Naive thymus-derived CD4-positive, alpha-beta T cell (primary cell): ENCODE results near the gene TMEM229B. TPM values are rescaled to one million over a fixed set of nuclear protein-coding genes. Genes with fewer than 3 reads are reported as not detected.

Source experiments
- ATAC-seq: fragments of 150-1000 bp; cut with Tn5 transposase; 2 replicates; pipeline ENCODE4 v1.10.0; 2021; ENCODE audit warnings: mild to moderate bottlenecking, moderate library complexity
- CTCF ChIA-PET: fragments of 350-600 bp; sonication (Branson Sonifier 250); formaldehyde crosslinking; loops from one replicate; lab custom pipeline; 2021; ENCODE audit warnings: antibody characterized with exemption; lab: Charles Lee
- POLR2A ChIA-PET: fragments of 350-600 bp; sonication (Branson Sonifier 250); formaldehyde crosslinking; loops from one replicate; lab custom pipeline; 2021; ENCODE audit warnings: antibody characterized with exemption, inconsistent platforms; lab: Charles Lee
- DNase-seq, 9 donors: peaks; one replicate each; pipeline versions ENCODE4 v3.0.0 to v3.0.0-alpha.2; 2020 to 2022; ENCODE audit warnings: mixed read lengths in 1 of 9
- H3K27ac ChIP-seq: one replicate; pipeline ENCODE4 v1.7.0; 2013; ENCODE audit warnings: mild to moderate bottlenecking, low read depth, low read length, moderate library complexity
- H3K27me3 ChIP-seq, 2 donors: one replicate each; pipeline ENCODE4 v1.7.0; 2013; ENCODE audit warnings: low read length in 2 of 2, mild to moderate bottlenecking in 2 of 2, moderate library complexity in 2 of 2; ENCODE audit not compliant: control insufficient read depth in 2 of 2, insufficient read depth in 2 of 2
- H3K36me3 ChIP-seq, 3 experiments: 1 replicate in 2 of 3; 2 replicates in 1 of 3; pipeline ENCODE4 v1.7.0; 2013; ENCODE audit warnings: low read length in 3 of 3, mild to moderate bottlenecking in 3 of 3, moderate library complexity in 1 of 3; ENCODE audit not compliant: insufficient read depth in 3 of 3, control insufficient read depth in 2 of 3
- H3K4me1 ChIP-seq, 2 donors: one replicate each; pipeline ENCODE4 v1.7.0; 2013; ENCODE audit warnings: low read length in 2 of 2, mild to moderate bottlenecking in 2 of 2, moderate library complexity in 1 of 2; ENCODE audit not compliant: control insufficient read depth in 2 of 2, insufficient read depth in 2 of 2
- H3K4me3 ChIP-seq: 2 replicates; pipeline ENCODE4 v1.7.0; 2013; ENCODE audit warnings: mild to moderate bottlenecking, low read length
- H3K9me3 ChIP-seq, 3 experiments: 1 replicate in 2 of 3; 2 replicates in 1 of 3; pipeline ENCODE4 v1.7.0; 2013; ENCODE audit warnings: low read length in 3 of 3; ENCODE audit not compliant: control insufficient read depth in 2 of 3
- H3K27ac Mint-ChIP-seq, 9 donors: one replicate each; pipeline ENCODE4 v1.8.0; 2020 to 2022; ENCODE audit warnings: mixed read lengths in 9 of 9, mild to moderate bottlenecking in 8 of 9, moderate library complexity in 5 of 9, inconsistent platforms in 2 of 9
- H3K27me3 Mint-ChIP-seq, 5 donors: one replicate each; pipeline ENCODE4 v1.8.0; 2021 to 2022; ENCODE audit warnings: mixed read lengths in 5 of 5, mild to moderate bottlenecking in 1 of 5
- H3K36me3 Mint-ChIP-seq, 5 donors: one replicate each; pipeline ENCODE4 v1.8.0; 2020 to 2022; ENCODE audit warnings: mixed read lengths in 5 of 5, mild to moderate bottlenecking in 3 of 5, inconsistent platforms in 1 of 5
- H3K4me1 Mint-ChIP-seq, 7 donors: one replicate each; pipeline ENCODE4 v1.8.0; 2020 to 2022; ENCODE audit warnings: mixed read lengths in 7 of 7, mild to moderate bottlenecking in 3 of 7, inconsistent platforms in 1 of 7
- H3K4me3 Mint-ChIP-seq, 10 donors: one replicate each; pipeline ENCODE4 v1.8.0; 2020 to 2022; ENCODE audit warnings: mild to moderate bottlenecking in 10 of 10, mixed read lengths in 10 of 10, moderate library complexity in 6 of 10, inconsistent platforms in 2 of 10
- H3K9me3 Mint-ChIP-seq, 11 donors: one replicate each; pipeline ENCODE4 v1.8.0; 2020 to 2022; ENCODE audit warnings: mixed read lengths in 11 of 11, mild to moderate bottlenecking in 4 of 11, inconsistent platforms in 1 of 11, moderate library complexity in 1 of 11
- intact Hi-C, 2 donors: fragments of 100-400 bp; cut with micrococcal nuclease; formaldehyde crosslinking; loops; one replicate each; pipeline ENCODE4 v1.15.1; 2023
- polyA plus RNA-seq, 2 donors: library from polyadenylated mRNA; unstranded; fragments of 300-500 nt; fragmentation: Illumina TruSeq; gene quantifications; one replicate each; pipeline ENCODE4 v1.2.3, GENCODE V29; 2021
- total RNA-seq, 6 experiments: library from RNA in 5 of 6; stranded (reverse) in 5 of 6; gene quantifications; 1 replicate in 5 of 6; 2 replicates in 1 of 6; pipeline ENCODE4 v1.2.3 and lab custom pipeline; 2021 to 2026

Gene TMEM229B
- total and polyA plus RNA-seq, 7 experiments from 2014 or later: 19.1 to 32.2 (median 30.6) TPM

- ATAC-seq (no peak), DNase-seq (no peak)
- peaks cover 0 to 7% (median 7%) of the 10 kb centered on the region in 5 donors for H3K36me3 Mint-ChIP-seq
- no peak overlapping the region for H3K4me3 Mint-ChIP-seq
- Histone ChIP-seq H3K9me3 (no peaks in the 10 kb centered on the region), H3K27ac (no peak overlapping the region), H3K4me3 (no peak overlapping the region), H3K36me3 (no peaks in the 10 kb centered on the region), H3K27me3 (no peaks in the 10 kb centered on the region), H3K4me1 (no peaks in the 10 kb centered on the region)
- peaks cover 0 to 8% (median 4%) of the 10 kb centered on the region in 11 donors for H3K9me3 Mint-ChIP-seq
- H3K4me1 Mint-ChIP-seq: no peaks in the 10 kb centered on the region
- H3K27me3 Mint-ChIP-seq: peaks cover 0 to 33% (median 3%) of the 10 kb centered on the region in 5 donors
- no peak overlapping the region for H3K27ac Mint-ChIP-seq
- intact Hi-C loops: no loop called here
- ChIA-PET CTCF (interaction anchor here (0.6 kb wide), 1 partner anchor 58 kb away, joined by 4 read pairs; no protein-coding TSS in a partner anchor), POLR2A (no interaction called here)
Observed at GRCh38 chr14:67446371-67447032, 42.0 kb downstream of the TMEM229B start.

- Histone ChIP-seq H3K4me1 (no peaks in the 10 kb centered on the region), H3K27ac (no peak overlapping the region), H3K36me3 (no peaks in the 10 kb centered on the region), H3K4me3 (no peak overlapping the region), H3K9me3 (no peaks in the 10 kb centered on the region), H3K27me3 (no peaks in the 10 kb centered on the region)
- CTCF ChIA-PET: interaction anchor here (1.0 kb wide), 2 partner anchors 260 to 270 kb away, joined by 3 to 5 read pairs; no protein-coding TSS in a partner anchor
- intact Hi-C loops: no loop called here
- POLR2A ChIA-PET: no interaction called here
- no peak overlapping the region for H3K4me3 Mint-ChIP-seq
- peaks cover 0 to 39% (median 3%) of the 10 kb centered on the region in 5 donors for H3K27me3 Mint-ChIP-seq
- DNase-seq (no peak), ATAC-seq (no peak)
- no peak overlapping the region for H3K27ac Mint-ChIP-seq
- H3K4me1 Mint-ChIP-seq: no peaks in the 10 kb centered on the region
- H3K9me3 Mint-ChIP-seq: no peaks in the 10 kb centered on the region
- no peaks in the 10 kb centered on the region for H3K36me3 Mint-ChIP-seq
Observed at GRCh38 chr14:67444395-67444794, 44.1 kb downstream of the TMEM229B start.

- ChIA-PET CTCF (no interaction called here), POLR2A (no interaction called here)
- Mint-ChIP-seq H3K36me3 (no peaks in the 10 kb centered on the region), H3K27ac (no peak overlapping the region), H3K4me3 (no peak overlapping the region), H3K4me1 (no peaks in the 10 kb centered on the region), H3K9me3 (no peaks in the 10 kb centered on the region), H3K27me3 (peaks cover 0 to 45% (median 5%) of the 10 kb centered on the region in 5 donors)
- Histone ChIP-seq H3K9me3 (no peaks in the 10 kb centered on the region), H3K4me3 (no peak overlapping the region), H3K27me3 (no peaks in the 10 kb centered on the region), H3K36me3 (no peaks in the 10 kb centered on the region), H3K27ac (no peak overlapping the region), H3K4me1 (no peaks in the 10 kb centered on the region)
- ATAC-seq (no peak), DNase-seq (no peak)
- intact Hi-C loops: no loop called here
Observed at GRCh38 chr14:67442139-67442906, 46.2 kb downstream of the TMEM229B start.

GRCh38 chr14:67441672-67442071, 46.8 kb downstream of the TMEM229B start:
- no peaks in the 10 kb centered on the region for H3K9me3 Mint-ChIP-seq
- ChIA-PET CTCF (interaction anchor here (0.8 to 3.9 kb wide), 2 partner anchors 13 to 225 kb away, joined by 3 to 18 read pairs; no protein-coding TSS in a partner anchor), POLR2A (no interaction called here)
- H3K4me3 Mint-ChIP-seq: no peak overlapping the region
- H3K27ac Mint-ChIP-seq: no peak overlapping the region
- Histone ChIP-seq H3K4me1 (no peaks in the 10 kb centered on the region), H3K27ac (no peak overlapping the region), H3K27me3 (no peaks in the 10 kb centered on the region), H3K36me3 (no peaks in the 10 kb centered on the region), H3K4me3 (no peak overlapping the region), H3K9me3 (no peaks in the 10 kb centered on the region)
- peaks cover 0 to 45% (median 10%) of the 10 kb centered on the region in 5 donors for H3K27me3 Mint-ChIP-seq
- ATAC-seq (no peak), DNase-seq (no peak)
- no peaks in the 10 kb centered on the region for H3K36me3 Mint-ChIP-seq
- no peaks in the 10 kb centered on the region for H3K4me1 Mint-ChIP-seq
- intact Hi-C loops: no loop called here

- CTCF ChIA-PET: interaction anchor here (0.8 to 3.9 kb wide), 2 partner anchors 13 to 225 kb away, joined by 3 to 18 read pairs; no protein-coding TSS in a partner anchor
- DNase-seq: no peak
- POLR2A ChIA-PET: no interaction called here
- Histone ChIP-seq H3K36me3 (no peaks in the 10 kb centered on the region), H3K4me3 (no peak overlapping the region), H3K9me3 (no peaks in the 10 kb centered on the region), H3K4me1 (no peaks in the 10 kb centered on the region), H3K27ac (no peak overlapping the region), H3K27me3 (no peaks in the 10 kb centered on the region)
- peaks cover 0 to 45% (median 10%) of the 10 kb centered on the region in 5 donors for H3K27me3 Mint-ChIP-seq
- no peaks in the 10 kb centered on the region for H3K4me1 Mint-ChIP-seq
- no peaks in the 10 kb centered on the region for H3K9me3 Mint-ChIP-seq
- intact Hi-C loops: no loop called here
- no peak overlapping the region for H3K4me3 Mint-ChIP-seq
- no peaks in the 10 kb centered on the region for H3K36me3 Mint-ChIP-seq
- no peak overlapping the region for H3K27ac Mint-ChIP-seq
- ATAC-seq: no peak
Observed at GRCh38 chr14:67441256-67441655, 47.3 kb downstream of the TMEM229B start.

GRCh38 chr14:67440513-67440912, 48.0 kb downstream of the TMEM229B start:
- H3K27ac ChIP-seq: no peak overlapping the region
- no peaks in the 10 kb centered on the region for H3K4me1 Mint-ChIP-seq
- peaks cover 0 to 42% (median 10%) of the 10 kb centered on the region in 5 donors for H3K27me3 Mint-ChIP-seq
- H3K36me3 Mint-ChIP-seq: no peaks in the 10 kb centered on the region
- H3K27me3 ChIP-seq: no peaks in the 10 kb centered on the region
- DNase-seq (no peak), ATAC-seq (no peak)
- H3K9me3 Mint-ChIP-seq: no peaks in the 10 kb centered on the region
- ChIA-PET POLR2A (no interaction called here), CTCF (interaction anchor here (3.9 kb wide), 1 partner anchor 12 kb away, joined by 18 read pairs; no protein-coding TSS in a partner anchor)
- H3K4me1 ChIP-seq: no peaks in the 10 kb centered on the region
- no peak overlapping the region for H3K4me3 ChIP-seq
- no peak overlapping the region for H3K27ac Mint-ChIP-seq
- no peaks in the 10 kb centered on the region for H3K9me3 ChIP-seq
- no peak overlapping the region for H3K4me3 Mint-ChIP-seq
- no peaks in the 10 kb centered on the region for H3K36me3 ChIP-seq
- intact Hi-C loops: no loop called here
